ENCODE results near the gene RDH14. TPM values are rescaled to one million over a fixed set of nuclear protein-coding genes. Genes with fewer than 3 reads are reported as not detected.

Gene RDH14
- polyA plus RNA-seq, 2 of the 4 experiments (the other 2 are of a cell fraction): 37.0 to 44.5 TPM

DNA sequence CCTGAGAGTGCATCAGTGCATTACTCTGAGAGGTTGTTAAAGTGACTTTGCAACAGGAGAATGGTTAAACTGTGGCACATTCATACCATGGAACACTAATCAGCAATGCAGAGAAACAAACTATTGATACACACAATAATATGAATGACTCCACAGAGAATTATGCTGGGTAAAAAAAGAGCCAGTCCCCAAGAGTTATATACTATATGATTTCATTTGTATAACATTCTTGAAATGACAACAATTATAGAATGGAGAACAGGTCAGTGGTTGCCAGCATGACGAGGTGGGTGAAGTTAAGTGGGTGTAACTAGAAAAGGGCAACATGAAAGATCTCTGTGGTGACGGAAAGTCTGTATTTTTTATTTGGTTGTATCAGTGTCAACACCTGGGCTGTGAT is 31.9 kb upstream of the RDH14 start:
- 32% methylated on average over 2 of the region's 2 CpGs for WGBS (ENCODE audit: missing lambda C conversion rate)
- TF ChIP-seq MAZ (IDR thresholded peaks at IDR 0.05; ENCODE audit: borderline replicate concordance, low read depth, low read length) (no peak), MYC (IDR thresholded peaks at IDR 0.05; ENCODE audit: borderline replicate concordance, low read length) (no peak), NR3C1 (IDR thresholded peaks at IDR 0.05) (no peak), TFCP2L1 (CRISPR knock-in tag; IDR thresholded peaks at IDR 0.05) (no peak), CBX2 (IDR thresholded peaks at IDR 0.05; ENCODE audit: borderline replicate concordance, low read depth) (no peak), ZNF302 (CRISPR knock-in tag; IDR thresholded peaks at IDR 0.05) (no peak), PHF8 (IDR thresholded peaks at IDR 0.05; ENCODE audit: borderline replicate concordance, low read depth) (no peak), HEYL (CRISPR knock-in tag; IDR thresholded peaks at IDR 0.05) (no peak), ZC3H11A (IDR thresholded peaks at IDR 0.05) (no peak), KDM5A (IDR thresholded peaks at IDR 0.05) (no peak), CEBPB (IDR thresholded peaks at IDR 0.05) (no peak)
- TF ChIP-seq, protein P1, sequence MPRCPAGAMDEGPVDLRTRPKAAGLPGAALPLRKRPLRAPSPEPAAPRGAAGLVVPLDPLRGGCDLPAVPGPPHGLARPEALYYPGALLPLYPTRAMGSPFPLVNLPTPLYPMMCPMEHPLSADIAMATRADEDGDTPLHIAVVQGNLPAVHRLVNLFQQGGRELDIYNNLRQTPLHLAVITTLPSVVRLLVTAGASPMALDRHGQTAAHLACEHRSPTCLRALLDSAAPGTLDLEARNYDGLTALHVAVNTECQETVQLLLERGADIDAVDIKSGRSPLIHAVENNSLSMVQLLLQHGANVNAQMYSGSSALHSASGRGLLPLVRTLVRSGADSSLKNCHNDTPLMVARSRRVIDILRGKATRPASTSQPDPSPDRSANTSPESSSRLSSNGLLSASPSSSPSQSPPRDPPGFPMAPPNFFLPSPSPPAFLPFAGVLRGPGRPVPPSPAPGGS (IDR thresholded peaks at IDR 0.05): no peak
- ChIA-PET CTCF (no interaction called here), POLR2A (no interaction called here)
- H3K4me2 ChIP-seq: no peak overlapping the region
- no peak for ATAC-seq
- no peaks in the 10 kb centered on the region for H3K9me3 ChIP-seq
- H3K4me3 ChIP-seq: no peak overlapping the region
- DNase-seq (ENCODE audit: low read depth in 1 of 2, low spot score in 1 of 2): no peak
- no peaks in the 10 kb centered on the region for H3K4me1 ChIP-seq
- FAIRE-seq: no peak
- H3K27ac ChIP-seq: no peak overlapping the region

DNA sequence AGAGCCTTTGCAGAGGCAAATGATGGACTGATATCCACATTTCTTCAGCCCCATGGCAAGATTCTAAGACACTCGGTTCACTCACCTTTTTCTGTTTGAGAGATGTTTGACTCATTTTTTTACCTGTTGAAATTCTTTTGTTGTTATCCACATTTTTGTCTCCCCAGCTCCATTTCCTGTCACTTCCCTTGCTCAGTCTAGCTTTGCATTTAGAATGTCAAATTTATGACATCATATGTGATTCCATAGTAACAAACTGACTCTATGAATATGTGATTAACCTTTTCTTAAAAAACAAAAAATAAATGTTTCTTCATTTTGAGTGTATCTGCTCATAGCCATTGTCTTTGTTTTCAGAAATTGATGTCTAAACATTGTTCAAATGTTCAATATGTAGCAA is 28.9 kb upstream of the RDH14 start, which contains the start of gene NT5C1B:
Gene NT5C1B (minus strand): TSS at position 216 of the 400 bp plus-strand sequence. CDS start 101 bp downstream, at position 115.
- no peaks in the 10 kb centered on the region for H3K9me3 ChIP-seq
- ATAC-seq (no peak), DNase-seq (ENCODE audit: low read depth in 1 of 2, low spot score in 1 of 2) (no peak), FAIRE-seq (no peak)
- no peak within 1 kb of the TSS for H3K4me2 ChIP-seq
- POLR2A ChIA-PET: no interaction called here
- H3K27ac ChIP-seq: no peak within 1 kb of the TSS
- no peaks in the 10 kb centered on the region for H3K4me1 ChIP-seq
- TF ChIP-seq EP300 (IDR thresholded peaks at IDR 0.05) (no peak), RCOR1 (IDR thresholded peaks at IDR 0.05; ENCODE audit: low read depth, low read length) (no peak), HOXA7 (CRISPR knock-in tag; IDR thresholded peaks at IDR 0.05) (no peak), HOXB13 (CRISPR knock-in tag; IDR thresholded peaks at IDR 0.05; ENCODE audit: low read depth) (no peak)
- TF ChIP-seq, protein P2, sequence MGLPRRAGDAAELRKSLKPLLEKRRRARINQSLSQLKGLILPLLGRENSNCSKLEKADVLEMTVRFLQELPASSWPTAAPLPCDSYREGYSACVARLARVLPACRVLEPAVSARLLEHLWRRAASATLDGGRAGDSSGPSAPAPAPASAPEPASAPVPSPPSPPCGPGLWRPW (IDR thresholded peaks at IDR 0.05): no peak
- H3K4me3 ChIP-seq: no peak within 1 kb of the TSS
- WGBS (ENCODE audit: missing lambda C conversion rate): 12% methylated on average over 1 of the region's 1 CpG
- CTCF ChIA-PET: interaction anchor here (1.7 kb wide), 1 partner anchor 69 kb away, joined by 6 read pairs; no protein-coding TSS in a partner anchor

DNA sequence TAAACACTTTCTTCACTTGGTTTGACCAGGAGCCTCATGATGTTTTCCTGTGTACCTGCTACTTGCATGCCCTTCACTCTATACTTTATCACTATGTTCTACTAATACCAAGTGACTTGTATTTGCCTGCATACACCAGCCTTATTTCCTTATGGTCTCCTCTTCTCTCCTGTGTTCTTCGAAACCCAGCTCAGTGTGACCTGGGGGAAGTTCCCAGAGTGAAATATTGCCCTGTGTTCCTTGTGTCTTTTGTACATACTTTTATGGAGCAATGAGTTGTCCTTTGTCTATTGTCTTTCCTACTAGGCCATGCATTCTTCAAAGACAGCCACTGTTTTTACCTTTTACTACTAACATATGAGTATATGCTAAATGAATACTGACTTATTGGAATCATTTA is 28.3 kb upstream of the RDH14 start:
- FAIRE-seq: no peak
- H3K27ac ChIP-seq: no peak overlapping the region
- ChIA-PET POLR2A (no interaction called here), CTCF (interaction anchor here (1.7 kb wide), 1 partner anchor 69 kb away, joined by 6 read pairs; no protein-coding TSS in a partner anchor)
- no peak for DNase-seq (ENCODE audit: low read depth in 1 of 2, low spot score in 1 of 2)
- 0% methylated on average over 1 of the region's 1 CpG for WGBS (ENCODE audit: missing lambda C conversion rate)
- H3K4me1 ChIP-seq: no peaks in the 10 kb centered on the region
- no peak for ATAC-seq
- no peak for TF ChIP-seq RAD21 (conservative IDR thresholded peaks at IDR 0.05 in 1 of 2, IDR thresholded peaks at IDR 0.05 in 1 of 2)
- no peak for TF ChIP-seq SMC3 (IDR thresholded peaks at IDR 0.05)
- no peak for TF ChIP-seq HOXA7 (CRISPR knock-in tag; IDR thresholded peaks at IDR 0.05)
- TF ChIP-seq FOSL2 (IDR thresholded peaks at IDR 0.05): no peak
- no peak for TF ChIP-seq FOSL2 (CRISPR knock-in tag; IDR thresholded peaks at IDR 0.05)
- TF ChIP-seq CHD4 (IDR thresholded peaks at IDR 0.05; ENCODE audit: borderline replicate concordance): no peak
- no peak for TF ChIP-seq ZNF302 (CRISPR knock-in tag; IDR thresholded peaks at IDR 0.05)
- no peak for TF ChIP-seq MAX (IDR thresholded peaks at IDR 0.05)
- no peak overlapping the region for H3K4me3 ChIP-seq
- H3K4me2 ChIP-seq: no peak overlapping the region
- no peaks in the 10 kb centered on the region for H3K9me3 ChIP-seq

Data from A549 (cell line).